Activated T-helper 2 cell treated with anti-CD3 and anti-CD28 coated beads, Interferon-gamma antibody, Interleukin-2, Interleukin-4, amounts not matched to agents 10 μg/mL and 5 μg/mL and 100 μg/mL, durations not matched to agents 14 hours and 24 hours and 36 hours (primary cell): ENCODE results near the gene CHD6. TPM values are rescaled to one million over a fixed set of nuclear protein-coding genes. Genes with fewer than 3 reads are reported as not detected.
"Not testable (repeated sequence)": the region's sequence is repeated elsewhere in the genome, so short reads cannot be mapped to it uniquely, and the experiment has no call there.

Source experiments
- DNase-seq: peaks from one replicate; pipeline ENCODE4 v3.0.0; 2021; ENCODE audit warnings: low spot score
- H3K27ac Mint-ChIP-seq: one replicate; pipeline ENCODE4 v1.8.0; 2021; ENCODE audit warnings: mixed read lengths
- H3K27me3 Mint-ChIP-seq: one replicate; pipeline ENCODE4 v1.8.0; 2021; ENCODE audit warnings: low read depth, mixed read lengths
- H3K36me3 Mint-ChIP-seq: one replicate; pipeline ENCODE4 v1.8.0; 2021; ENCODE audit warnings: low read depth, mixed read lengths
- H3K4me1 Mint-ChIP-seq: one replicate; pipeline ENCODE4 v1.8.0; 2021; ENCODE audit warnings: low read depth, mixed read lengths
- H3K4me3 Mint-ChIP-seq: one replicate; pipeline ENCODE4 v1.8.0; 2021; ENCODE audit warnings: low read depth, mild to moderate bottlenecking, moderate library complexity, mixed read lengths
- H3K9me3 Mint-ChIP-seq: one replicate; pipeline ENCODE4 v1.8.0; 2021; ENCODE audit warnings: mixed read lengths
- intact Hi-C: fragments of 100-400 bp; cut with micrococcal nuclease; formaldehyde crosslinking; loops from one replicate; pipeline ENCODE4 v1.15.1; 2023
- total RNA-seq: library from RNA; stranded (reverse); gene quantifications from 2 replicates; pipeline ENCODE4 v1.2.3, GENCODE V29; 2022

CHD6 gene
- total RNA-seq, 1 donor from 2014 or later: 32.7 TPM

GRCh38 chr20:41544472-41544871 is 73.7 kb downstream of the CHD6 start:
- Mint-ChIP-seq H3K4me3 (no peak overlapping the region), H3K4me1 (no peaks in the 10 kb centered on the region)
- intact Hi-C loops: no loop called here

GRCh38 chr20:41540918-41541317 is 77.3 kb downstream of the CHD6 start:
- no peak for DNase-seq
- no peaks in the 10 kb centered on the region for H3K27me3 Mint-ChIP-seq

More at GRCh38 chr20:41544472-41544871, 73.7 kb downstream of the CHD6 start:
- no peaks in the 10 kb centered on the region for H3K9me3 Mint-ChIP-seq
- no peaks in the 10 kb centered on the region for H3K27me3 Mint-ChIP-seq
- H3K36me3 Mint-ChIP-seq: peaks cover 5% of the 10 kb centered on the region
- DNase-seq: no peak
- no peak overlapping the region for H3K27ac Mint-ChIP-seq

GRCh38 chr20:41540459-41540858 is 77.7 kb downstream of the CHD6 start:
- Mint-ChIP-seq H3K4me3 (no peak overlapping the region), H3K36me3 (peaks cover 18% of the 10 kb centered on the region), H3K9me3 (peaks cover 8% of the 10 kb centered on the region), H3K27me3 (no peaks in the 10 kb centered on the region), H3K4me1 (no peaks in the 10 kb centered on the region), H3K27ac (no peak overlapping the region)
- intact Hi-C loops: no loop called here
- no peak for DNase-seq

More at GRCh38 chr20:41540918-41541317, 77.3 kb downstream of the CHD6 start:
- H3K4me1 Mint-ChIP-seq: no peaks in the 10 kb centered on the region
- H3K27ac Mint-ChIP-seq: no peak overlapping the region
- intact Hi-C loops: no loop called here
- peaks cover 8% of the 10 kb centered on the region for H3K9me3 Mint-ChIP-seq
- peaks cover 18% of the 10 kb centered on the region for H3K36me3 Mint-ChIP-seq
- H3K4me3 Mint-ChIP-seq: no peak overlapping the region

- Mint-ChIP-seq H3K4me3 (no peak overlapping the region), H3K27ac (no peak overlapping the region), H3K36me3 (peaks cover 20% of the 10 kb centered on the region), H3K9me3 (peaks cover 8% of the 10 kb centered on the region), H3K4me1 (peaks cover 2% of the 10 kb centered on the region), H3K27me3 (no peaks in the 10 kb centered on the region)
- no peak for DNase-seq
- intact Hi-C loops: no loop called here
Measured at GRCh38 chr20:41538810-41539596, 79.2 kb downstream of the CHD6 start.

GRCh38 chr20:41537865-41538264 is 80.3 kb downstream of the CHD6 start:
- Mint-ChIP-seq H3K27ac (no peak overlapping the region), H3K27me3 (no peaks in the 10 kb centered on the region), H3K36me3 (peaks cover 24% of the 10 kb centered on the region), H3K9me3 (peaks cover 8% of the 10 kb centered on the region), H3K4me1 (peaks cover 2% of the 10 kb centered on the region), H3K4me3 (no peak overlapping the region)
- no peak for DNase-seq
- intact Hi-C loops: no loop called here

GRCh38 chr20:41535551-41535950 is 82.6 kb downstream of the CHD6 start:
- H3K9me3 Mint-ChIP-seq, DNase-seq, H3K4me1 Mint-ChIP-seq, H3K4me3 Mint-ChIP-seq, H3K27me3 Mint-ChIP-seq, H3K27ac Mint-ChIP-seq, intact Hi-C loops: not testable (repeated sequence)
- peaks cover 32% of the 10 kb centered on the region for H3K36me3 Mint-ChIP-seq

- H3K27ac Mint-ChIP-seq: no peak overlapping the region
- H3K36me3 Mint-ChIP-seq: peaks cover 28% of the 10 kb centered on the region
- no peaks in the 10 kb centered on the region for H3K27me3 Mint-ChIP-seq
- no peak overlapping the region for H3K4me3 Mint-ChIP-seq
- peaks cover 8% of the 10 kb centered on the region for H3K9me3 Mint-ChIP-seq
- no peak for DNase-seq
- intact Hi-C loops: no loop called here
- peaks cover 2% of the 10 kb centered on the region for H3K4me1 Mint-ChIP-seq
Measured at GRCh38 chr20:41534842-41535241, 83.3 kb downstream of the CHD6 start.

- Mint-ChIP-seq H3K4me1 (peaks cover 2% of the 10 kb centered on the region), H3K9me3 (peaks cover 8% of the 10 kb centered on the region), H3K27me3 (no peaks in the 10 kb centered on the region), H3K27ac (no peak overlapping the region), H3K4me3 (no peak overlapping the region), H3K36me3 (peaks cover 32% of the 10 kb centered on the region)
- intact Hi-C loops: no loop called here
- DNase-seq: no peak
Measured at GRCh38 chr20:41534170-41534569, 84.0 kb downstream of the CHD6 start.

GRCh38 chr20:41533537-41534136 is 84.5 kb downstream of the CHD6 start:
- intact Hi-C loops: no loop called here
- Mint-ChIP-seq H3K9me3 (peaks cover 8% of the 10 kb centered on the region), H3K4me1 (peaks cover 2% of the 10 kb centered on the region), H3K27ac (no peak overlapping the region), H3K4me3 (no peak overlapping the region), H3K27me3 (no peaks in the 10 kb centered on the region), H3K36me3 (peaks cover 27% of the 10 kb centered on the region)
- no peak for DNase-seq

- H3K4me3 Mint-ChIP-seq: no peak overlapping the region
- H3K4me1 Mint-ChIP-seq: peaks cover 2% of the 10 kb centered on the region
- no peak for DNase-seq
- no peak overlapping the region for H3K27ac Mint-ChIP-seq
- H3K9me3 Mint-ChIP-seq: peaks cover 8% of the 10 kb centered on the region
- H3K36me3 Mint-ChIP-seq: peaks cover 26% of the 10 kb centered on the region
- H3K27me3 Mint-ChIP-seq: no peaks in the 10 kb centered on the region
- intact Hi-C loops: no loop called here
Measured at GRCh38 chr20:41532935-41533334, 85.2 kb downstream of the CHD6 start.

- peaks cover 2% of the 10 kb centered on the region for H3K4me1 Mint-ChIP-seq
Measured at GRCh38 chr20:41531518-41532275, 86.5 kb downstream of the CHD6 start.

GRCh38 chr20:41530923-41531322 is 87.3 kb downstream of the CHD6 start:
- Mint-ChIP-seq H3K4me3 (no peak overlapping the region), H3K4me1 (peaks cover 2% of the 10 kb centered on the region), H3K27ac (no peak overlapping the region), H3K9me3 (no peaks in the 10 kb centered on the region), H3K27me3 (no peaks in the 10 kb centered on the region), H3K36me3 (peaks cover 19% of the 10 kb centered on the region)
- intact Hi-C loops: no loop called here
- DNase-seq: no peak

More at GRCh38 chr20:41531518-41532275, 86.5 kb downstream of the CHD6 start:
- H3K9me3 Mint-ChIP-seq: no peaks in the 10 kb centered on the region
- H3K27me3 Mint-ChIP-seq: no peaks in the 10 kb centered on the region
- no peak overlapping the region for H3K4me3 Mint-ChIP-seq
- peaks cover 19% of the 10 kb centered on the region for H3K36me3 Mint-ChIP-seq
- no peak for DNase-seq
- intact Hi-C loops: no loop called here
- no peak overlapping the region for H3K27ac Mint-ChIP-seq

- peaks cover 8% of the 10 kb centered on the region for H3K36me3 Mint-ChIP-seq
- no peak overlapping the region for H3K4me3 Mint-ChIP-seq
- H3K9me3 Mint-ChIP-seq: no peaks in the 10 kb centered on the region
- intact Hi-C loops: no loop called here
- peaks cover 11% of the 10 kb centered on the region for H3K4me1 Mint-ChIP-seq
- H3K27ac Mint-ChIP-seq: no peak overlapping the region
- no peaks in the 10 kb centered on the region for H3K27me3 Mint-ChIP-seq
- DNase-seq: no peak
Measured at GRCh38 chr20:41526327-41526726, 91.8 kb downstream of the CHD6 start.
